ENCODE measurements around the gene NF1. TPM values are rescaled to one million over a fixed set of nuclear protein-coding genes. Genes with fewer than 3 reads are reported as not detected.
A peak's percentile ranks its signal among the peaks of the same experiment; 100 is the strongest.

NF1 gene
- total RNA-seq, 1 experiment from 2014 or later: 35.4 TPM

- H3K36me3 Mint-ChIP-seq: 0 out of 2 replicates have a peak, but pooled peaks cover 3% of the 10 kb centered on the region
- no peaks in the 10 kb centered on the region for H3K27me3 Mint-ChIP-seq (ENCODE audit: low read depth)
- no peak overlapping the region for H3K27ac Mint-ChIP-seq
- ATAC-seq: no peak
- peaks cover 4% of the 10 kb centered on the region for H3K4me1 Mint-ChIP-seq
- ChIA-PET POLR2A (no interaction called here), CTCF (no interaction called here)
- no peaks in the 10 kb centered on the region for H3K9me3 Mint-ChIP-seq
- H3K4me3 Mint-ChIP-seq: no peak overlapping the region
- DNase-seq (ENCODE audit: low spot score): no peak
- TF ChIP-seq ELF4 (CRISPR knock-in tag; IDR thresholded peaks at IDR 0.05; ENCODE audit: low read depth) (no peak), SMAD4 (CRISPR knock-in tag; IDR thresholded peaks at IDR 0.05) (no peak), MXD4 (CRISPR knock-in tag; IDR thresholded peaks at IDR 0.05; ENCODE audit: borderline replicate concordance) (no peak), NR2C2 (CRISPR knock-in tag; IDR thresholded peaks at IDR 0.05) (no peak), ZNF219 (CRISPR knock-in tag; IDR thresholded peaks at IDR 0.05; ENCODE audit: borderline replicate concordance) (no peak), ZBTB43 (CRISPR knock-in tag; IDR thresholded peaks at IDR 0.05) (no peak), RELA (CRISPR knock-in tag; IDR thresholded peaks at IDR 0.05; ENCODE audit: borderline replicate concordance) (no peak), ZNF416 (CRISPR knock-in tag; IDR thresholded peaks at IDR 0.05) (no peak), NR3C1 (CRISPR knock-in tag; conservative IDR thresholded peaks at IDR 0.05; ENCODE audit: low read depth) (no peak)
Observed at GRCh38 chr17:31136319-31136718, 41.5 kb downstream of the NF1 start.

GRCh38 chr17:31140111-31140510 is 45.3 kb downstream of the NF1 start:
- H3K27me3 Mint-ChIP-seq (ENCODE audit: low read depth): no peaks in the 10 kb centered on the region
- TF ChIP-seq E2F4 (CRISPR knock-in tag; IDR thresholded peaks at IDR 0.05; ENCODE audit: borderline replicate concordance, low read depth) (no peak), ZSCAN18 (CRISPR knock-in tag; IDR thresholded peaks at IDR 0.05) (no peak), CREB1 (CRISPR knock-in tag; IDR thresholded peaks at IDR 0.05) (no peak), IRF1 (CRISPR knock-in tag; IDR thresholded peaks at IDR 0.05) (no peak), FOXP4 (CRISPR knock-in tag; IDR thresholded peaks at IDR 0.05) (no peak), NFYB (CRISPR knock-in tag; conservative IDR thresholded peaks at IDR 0.05; ENCODE audit: low read depth) (no peak), GTF2I (CRISPR knock-in tag; conservative IDR thresholded peaks at IDR 0.05) (no peak), TEAD4 (CRISPR knock-in tag; IDR thresholded peaks at IDR 0.05) (no peak), E2F1 (CRISPR knock-in tag; IDR thresholded peaks at IDR 0.05) (no peak), ATF2 (CRISPR knock-in tag; IDR thresholded peaks at IDR 0.05; ENCODE audit: borderline replicate concordance, low read depth) (no peak), KAT7 (CRISPR knock-in tag; IDR thresholded peaks at IDR 0.05; ENCODE audit: borderline replicate concordance) (no peak)
- CTCF ChIA-PET: no interaction called here
- POLR2A ChIA-PET: interaction anchor here (0.5 kb wide), 1 partner anchor 138 kb away, joined by 5 read pairs; no protein-coding TSS in a partner anchor
- H3K36me3 Mint-ChIP-seq: peaks cover 6% of the 10 kb centered on the region; the same call in 1 of the 2 replicates
- peak overlapping the region; percentile 41; the same call in 1 of the 2 replicates for H3K27ac Mint-ChIP-seq
- H3K4me3 Mint-ChIP-seq: no peak overlapping the region
- DNase-seq (ENCODE audit: low spot score): no peak
- no peak for ATAC-seq
- H3K4me1 Mint-ChIP-seq: peaks cover 17% of the 10 kb centered on the region
- no peaks in the 10 kb centered on the region for H3K9me3 Mint-ChIP-seq
